DMS153 (cell line): ENCODE measurements around the gene ALG1.
A peak's percentile ranks its signal among the peaks of the same experiment; 100 is the strongest.
"Not testable (repeated sequence)": the region's sequence is repeated elsewhere in the genome, so short reads cannot be mapped to it uniquely, and the experiment has no call there.

Source experiments
- DNase-seq: peaks from one replicate; lab custom pipeline; 2025; lab: John Stamatoyannopoulos, UW

Gene ALG1

GRCh38 chr16:5044581-5044980 lies 27.1 kb upstream of the ALG1 start:
- DNase-seq, result not testable (repeated sequence)

GRCh38 chr16:5045499-5046115 lies 26.0 kb upstream of the ALG1 start:
- no peak for DNase-seq

- DNase-seq, result no peak
Observed at GRCh38 chr16:5046914-5047313, 24.7 kb upstream of the ALG1 start.

- DNase-seq, result no peak
Observed at GRCh38 chr16:5054876-5055865, 16.5 kb upstream of the ALG1 start.

- DNase-seq, result no peak
Observed at GRCh38 chr16:5056352-5056751, 15.3 kb upstream of the ALG1 start.

- DNase-seq, result no peak
Observed at GRCh38 chr16:5058476-5058875, 13.2 kb upstream of the ALG1 start.

GRCh38 chr16:5059386-5060072 lies 12.1 kb upstream of the ALG1 start:
- DNase-seq, result no peak

GRCh38 chr16:5060073-5060641 lies 11.5 kb upstream of the ALG1 start:
- DNase-seq, result no peak

- DNase-seq, result no peak
Observed at GRCh38 chr16:5062051-5062450, 9.6 kb upstream of the ALG1 start.

- peak; percentile 5 for DNase-seq
Observed at GRCh38 chr16:5062790-5063765, 8.6 kb upstream of the ALG1 start.

- DNase-seq, result peak; percentile 46
Observed at GRCh38 chr16:5064915-5065314, 6.7 kb upstream of the ALG1 start.

- no peak for DNase-seq
Observed at GRCh38 chr16:5065326-5065725, 6.3 kb upstream of the ALG1 start.

- no peak for DNase-seq
Observed at GRCh38 chr16:5065813-5066212, 5.8 kb upstream of the ALG1 start, which contains the start of gene C16orf89. Gene C16orf89, minus strand, starts transcription at chr16:5065956. Its CDS starts 48 bp downstream, at chr16:5065908.

GRCh38 chr16:5066511-5066910 lies 5.1 kb upstream of the ALG1 start:
- no peak for DNase-seq

GRCh38 chr16:5069048-5069447 lies 2.6 kb upstream of the ALG1 start:
- no peak for DNase-seq

- no peak for DNase-seq
Observed at GRCh38 chr16:5069854-5070253, 1.8 kb upstream of the ALG1 start.

- no peak for DNase-seq
Observed at GRCh38 chr16:5070431-5071186, 1.0 kb upstream of the ALG1 start.

- DNase-seq, result no peak
Observed at GRCh38 chr16:5071341-5071680, 332 bp upstream of the ALG1 start.

GRCh38 chr16:5072334-5073278 lies 963 bp downstream of the ALG1 start:
- DNase-seq, result no peak
